KMS-11 (cell line): ENCODE data around the gene GSTM2.
"Not testable (repeated sequence)": the region's sequence is repeated elsewhere in the genome, so short reads cannot be mapped to it uniquely, and the experiment has no call there.

Experiments used
- H2AFZ ChIP-seq: fragments of 200-600 bp; sonication (generic); 2 replicates; pipeline ENCODE4 v1.6.1; 2016; ENCODE audit warnings: antibody characterized with exemption, mixed run types, low read depth
- H3K27ac ChIP-seq: fragments of 200-600 bp; sonication (generic); 2 replicates; pipeline ENCODE4 v1.6.1; 2016; ENCODE audit warnings: mild to moderate bottlenecking, mixed run types
- H3K27me3 ChIP-seq: fragments of 200-600 bp; sonication (generic); 2 replicates; pipeline ENCODE4 v1.6.1; 2017; ENCODE audit warnings: mild to moderate bottlenecking, low read depth, mixed run types, moderate library complexity; ENCODE audit not compliant: insufficient read depth
- H3K36me3 ChIP-seq: fragments of 200-600 bp; sonication (generic); 2 replicates; pipeline ENCODE4 v1.6.1; 2017; ENCODE audit warnings: mild to moderate bottlenecking, mixed run types; ENCODE audit not compliant: insufficient read depth
- H3K4me1 ChIP-seq: fragments of 200-600 bp; sonication (generic); 2 replicates; pipeline ENCODE4 v1.6.1; 2016; ENCODE audit warnings: mild to moderate bottlenecking, low read depth, mixed run types; ENCODE audit not compliant: poor library complexity, severe bottlenecking
- H3K4me2 ChIP-seq: fragments of 200-600 bp; sonication (generic); 2 replicates; pipeline ENCODE4 v1.7.0; 2016; ENCODE audit warnings: mild to moderate bottlenecking, mixed run types
- H3K4me3 ChIP-seq: fragments of 200-600 bp; sonication (generic); IDR thresholded peaks from 2 replicates; pipeline ENCODE4 v1.6.1; 2017; ENCODE audit warnings: low read depth, low read length, mixed read lengths; ENCODE audit not compliant: insufficient read depth
- H3K79me2 ChIP-seq: fragments of 200-600 bp; sonication (generic); 2 replicates; pipeline ENCODE4 v1.6.1; 2016; ENCODE audit warnings: low read depth, mixed run types; ENCODE audit not compliant: insufficient read depth
- H3K9ac ChIP-seq: fragments of 200-600 bp; sonication (generic); 2 replicates; pipeline ENCODE4 v1.6.1; 2016; ENCODE audit warnings: mild to moderate bottlenecking, mixed run types
- H4K20me1 ChIP-seq: fragments of 200-600 bp; sonication (generic); 2 replicates; pipeline ENCODE4 v1.6.1; 2016; ENCODE audit warnings: mild to moderate bottlenecking, mixed run types; ENCODE audit not compliant: insufficient read depth
- CTCF ChIP-seq: fragments of 200-600 bp; sonication (generic); conservative IDR thresholded peaks from 2 replicates; pipeline ENCODE4 v1.6.1; 2017; ENCODE audit warnings: low read depth, mild to moderate bottlenecking, antibody characterized with exemption, low read length, moderate library complexity, mixed read lengths

GSTM2 gene

GRCh38 chr1:109697066-109697465, 29.2 kb downstream of the GSTM2 start:
- no peak overlapping the region for H3K4me2 ChIP-seq
- no peaks in the 10 kb centered on the region for H3K36me3 ChIP-seq
- no peaks in the 10 kb centered on the region for H3K79me2 ChIP-seq
- no peak overlapping the region for H3K27ac ChIP-seq
- H3K9ac ChIP-seq, result no peak overlapping the region
- H2AFZ ChIP-seq, result no peak overlapping the region
- no peak overlapping the region for H3K4me3 ChIP-seq
- no peaks in the 10 kb centered on the region for H4K20me1 ChIP-seq
- no peak for TF ChIP-seq CTCF
- no peaks in the 10 kb centered on the region for H3K27me3 ChIP-seq
- no peaks in the 10 kb centered on the region for H3K4me1 ChIP-seq

- not testable (repeated sequence) for H3K4me3 ChIP-seq, H4K20me1 ChIP-seq, H3K4me1 ChIP-seq, H3K9ac ChIP-seq, H3K27ac ChIP-seq, H3K36me3 ChIP-seq, H3K27me3 ChIP-seq, H3K79me2 ChIP-seq, H2AFZ ChIP-seq, H3K4me2 ChIP-seq
Observed at GRCh38 chr1:109697861-109698260, 30.0 kb downstream of the GSTM2 start.

GRCh38 chr1:109702940-109703339, 35.1 kb downstream of the GSTM2 start:
- H3K9ac ChIP-seq, H3K4me1 ChIP-seq, H3K27ac ChIP-seq, H3K27me3 ChIP-seq, H3K4me2 ChIP-seq, H2AFZ ChIP-seq, H3K4me3 ChIP-seq, H4K20me1 ChIP-seq, H3K36me3 ChIP-seq, H3K79me2 ChIP-seq: not testable (repeated sequence)

GRCh38 chr1:109704173-109704572, 36.3 kb downstream of the GSTM2 start:
- Histone ChIP-seq H3K27ac (no peak overlapping the region), H3K4me3 (no peak overlapping the region), H3K27me3 (no peaks in the 10 kb centered on the region), H2AFZ (no peak overlapping the region), H3K9ac (no peak overlapping the region), H3K4me1 (no peaks in the 10 kb centered on the region), H3K79me2 (no peaks in the 10 kb centered on the region), H3K36me3 (no peaks in the 10 kb centered on the region), H4K20me1 (no peaks in the 10 kb centered on the region), H3K4me2 (no peak overlapping the region)
- no peak for TF ChIP-seq CTCF

- no peak for TF ChIP-seq CTCF
- Histone ChIP-seq H3K4me2 (no peak overlapping the region), H3K4me1 (no peaks in the 10 kb centered on the region), H3K36me3 (no peaks in the 10 kb centered on the region), H3K27me3 (no peaks in the 10 kb centered on the region), H3K4me3 (no peak overlapping the region), H4K20me1 (no peaks in the 10 kb centered on the region), H2AFZ (no peak overlapping the region), H3K27ac (no peak overlapping the region), H3K9ac (no peak overlapping the region), H3K79me2 (no peaks in the 10 kb centered on the region)
Observed at GRCh38 chr1:109705411-109705810, 37.6 kb downstream of the GSTM2 start.

- H3K4me2 ChIP-seq, result not testable (repeated sequence)
Observed at GRCh38 chr1:109708949-109709348, 41.1 kb downstream of the GSTM2 start.

GRCh38 chr1:109709822-109710221, 42.0 kb downstream of the GSTM2 start:
- not testable (repeated sequence) for H3K27me3 ChIP-seq, H3K27ac ChIP-seq, H4K20me1 ChIP-seq, H3K79me2 ChIP-seq, H3K4me1 ChIP-seq, H3K4me2 ChIP-seq, H2AFZ ChIP-seq, H3K36me3 ChIP-seq, H3K4me3 ChIP-seq, H3K9ac ChIP-seq

More at GRCh38 chr1:109708949-109709348, 41.1 kb downstream of the GSTM2 start:
- H3K36me3 ChIP-seq, H3K79me2 ChIP-seq, H3K4me3 ChIP-seq, H2AFZ ChIP-seq, H3K27me3 ChIP-seq, H3K9ac ChIP-seq, H4K20me1 ChIP-seq, H3K4me1 ChIP-seq, H3K27ac ChIP-seq: not testable (repeated sequence)

GRCh38 chr1:109711593-109712320, 43.9 kb downstream of the GSTM2 start, which contains the start of gene GSTM5:
Gene GSTM5, plus strand, starts transcription at chr1:109712251. Its CDS starts 62 bp downstream, at chr1:109712313.
- not testable (repeated sequence) for H3K27me3 ChIP-seq, H2AFZ ChIP-seq, H3K79me2 ChIP-seq, H3K4me2 ChIP-seq, H3K9ac ChIP-seq, H3K36me3 ChIP-seq, H3K4me3 ChIP-seq, H3K27ac ChIP-seq, H4K20me1 ChIP-seq, H3K4me1 ChIP-seq
